ENCODE data around the gene BICRA. TPM values are rescaled to one million over a fixed set of nuclear protein-coding genes. Genes with fewer than 3 reads are reported as not detected.
A peak's percentile ranks its signal among the peaks of the same experiment; 100 is the strongest.
"Not testable (repeated sequence)": the region's sequence is repeated elsewhere in the genome, so short reads cannot be mapped to it uniquely, and the experiment has no call there.

The BICRA gene
- total RNA-seq, 1 experiment from 2014 or later: 23.1 TPM

- intact Hi-C loops (cut with micrococcal nuclease; ENCODE audit: unreplicated experiment): no loop called here
- ChIA-PET CTCF (no interaction called here), POLR2A (ENCODE audit: low non-redundant PET) (no interaction called here)
- no TSS peak for BruUV-seq (replicated peaks)
- Histone ChIP-seq H3K4me1 (ENCODE audit: insufficient read depth, low read length, poor library complexity, severe bottlenecking) (peaks cover 4% of the 10 kb centered on the region), H3K27ac (ENCODE audit: low read depth, low read length, poor library complexity, severe bottlenecking) (no peak overlapping the region), H3K27me3 (replicated peaks; ENCODE audit: insufficient read depth, low read depth, low read length, poor library complexity) (no peaks in the 10 kb centered on the region), H3K9me3 (ENCODE audit: low read depth, low read length, poor library complexity, severe bottlenecking) (peaks cover 3% of the 10 kb centered on the region), H3K4me3 (ENCODE audit: low read depth, low read length, poor library complexity, severe bottlenecking) (no peak overlapping the region), H3K36me3 (ENCODE audit: insufficient read depth, low read length, poor library complexity, severe bottlenecking) (no peaks in the 10 kb centered on the region)
- DNase-seq (ENCODE audit: low spot score): no peak
- TF ChIP-seq CTCF (conservative IDR thresholded peaks at IDR 0.05; ENCODE audit: low read depth, low read length) (no peak), EZH2 (IDR thresholded peaks at IDR 0.05; ENCODE audit: borderline replicate concordance, low read depth, low read length, poor library complexity, severe bottlenecking) (no peak)
Measured at GRCh38 chr19:47716270-47716937, 107.5 kb downstream of the BICRA start.

GRCh38 chr19:47718415-47719046, 109.6 kb downstream of the BICRA start:
- BruUV-seq (replicated peaks); DNase-seq (ENCODE audit: low spot score); intact Hi-C loops (cut with micrococcal nuclease; ENCODE audit: unreplicated experiment); H3K36me3 ChIP-seq (ENCODE audit: insufficient read depth, low read length, poor library complexity, severe bottlenecking); H3K9me3 ChIP-seq (ENCODE audit: low read depth, low read length, poor library complexity, severe bottlenecking); H3K4me3 ChIP-seq (ENCODE audit: low read depth, low read length, poor library complexity, severe bottlenecking); H3K27me3 ChIP-seq (replicated peaks; ENCODE audit: insufficient read depth, low read depth, low read length, poor library complexity): not testable (repeated sequence)
- ChIA-PET POLR2A (ENCODE audit: low non-redundant PET) (interaction anchor here (0.6 to 0.9 kb wide), 3 partner anchors 24 to 1663 kb away, joined by 4 to 11 read pairs (median 8); no protein-coding TSS in a partner anchor), CTCF (interaction anchor here (1.2 kb wide), 1 partner anchor 11 kb away, joined by 3 read pairs; no protein-coding TSS in a partner anchor)
- Histone ChIP-seq H3K27ac (ENCODE audit: low read depth, low read length, poor library complexity, severe bottlenecking) (peak overlapping the region; percentile 23), H3K4me1 (ENCODE audit: insufficient read depth, low read length, poor library complexity, severe bottlenecking) (peaks cover 12% of the 10 kb centered on the region)

- Histone ChIP-seq H3K36me3 (ENCODE audit: insufficient read depth, low read length, poor library complexity, severe bottlenecking) (no peaks in the 10 kb centered on the region), H3K4me1 (ENCODE audit: insufficient read depth, low read length, poor library complexity, severe bottlenecking) (peaks cover 16% of the 10 kb centered on the region), H3K9me3 (ENCODE audit: low read depth, low read length, poor library complexity, severe bottlenecking) (no peaks in the 10 kb centered on the region), H3K27ac (ENCODE audit: low read depth, low read length, poor library complexity, severe bottlenecking) (peak overlapping the region; percentile 23), H3K4me3 (ENCODE audit: low read depth, low read length, poor library complexity, severe bottlenecking) (no peak overlapping the region), H3K27me3 (replicated peaks; ENCODE audit: insufficient read depth, low read depth, low read length, poor library complexity) (no peaks in the 10 kb centered on the region)
- intact Hi-C loops (cut with micrococcal nuclease; ENCODE audit: unreplicated experiment): no loop called here
- no TSS peak for BruUV-seq (replicated peaks)
- peak; percentile 30 for DNase-seq (ENCODE audit: low spot score)
- no peak for TF ChIP-seq CTCF (conservative IDR thresholded peaks at IDR 0.05; ENCODE audit: low read depth, low read length)
- ChIA-PET POLR2A (ENCODE audit: low non-redundant PET) (interaction anchor here (0.6 to 0.9 kb wide), 3 partner anchors 23 to 1662 kb away, joined by 4 to 11 read pairs (median 8); no protein-coding TSS in a partner anchor), CTCF (interaction anchor here (0.6 to 1.2 kb wide), 2 partner anchors 12 to 19 kb away, joined by 3 to 10 read pairs; no protein-coding TSS in a partner anchor)
Measured at GRCh38 chr19:47719047-47719859, 110.3 kb downstream of the BICRA start.
